Activated T-cell treated with anti-CD3 and anti-CD28 coated beads, Interleukin-2, amount 50 U/mL, for 48 hours (primary cell): ENCODE results near the gene SRD5A1.

ENCODE experiments used
- DNase-seq, 2 experiments: peaks; one replicate each; pipeline ENCODE4 v3.0.0-alpha.2; 2020

The SRD5A1 gene

DNA sequence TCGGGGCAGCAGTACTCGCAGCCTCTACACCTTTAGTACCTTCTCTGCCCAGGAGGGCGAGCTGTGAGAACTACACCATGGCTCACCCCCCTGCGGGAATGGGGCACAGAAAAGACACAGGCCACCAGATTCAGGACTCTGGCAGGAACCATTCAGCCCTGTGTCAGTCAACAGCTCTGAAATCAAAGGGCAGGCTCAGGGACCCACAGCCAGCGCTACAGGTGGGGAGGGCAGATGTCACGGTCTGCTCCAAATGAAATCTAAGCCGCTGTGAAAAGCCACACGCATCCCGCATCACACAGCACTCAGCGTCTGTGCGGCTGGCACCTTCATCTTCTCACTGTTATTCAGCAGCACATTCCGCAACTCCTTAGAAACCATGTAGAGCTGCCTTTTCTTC is 28.3 kb upstream of the SRD5A1 start:
- DNase-seq, result peak in 1 of 2 experiments; percentile 14

- DNase-seq, result no peak
Observed at GRCh38 chr5:6606884-6607558, 26.2 kb upstream of the SRD5A1 start.

DNA sequence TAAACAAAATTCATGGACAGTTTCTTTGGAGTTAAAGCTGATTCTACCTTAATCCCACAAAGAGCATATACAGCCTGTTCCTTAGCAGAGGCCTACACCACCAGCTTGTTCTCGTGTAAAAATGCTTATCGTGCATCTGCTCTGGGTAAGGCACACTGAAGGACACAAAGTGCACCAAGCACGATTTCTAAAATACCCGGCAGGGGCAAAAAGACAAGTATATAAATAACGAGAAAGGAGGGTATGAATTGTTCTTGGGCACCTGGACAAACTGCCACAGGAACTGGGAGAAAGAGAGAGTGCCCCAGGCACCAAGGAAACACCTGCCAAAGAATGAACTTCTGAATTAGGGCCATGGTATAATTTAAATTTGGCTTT is 25.7 kb upstream of the SRD5A1 start:
- DNase-seq, result no peak

DNA sequence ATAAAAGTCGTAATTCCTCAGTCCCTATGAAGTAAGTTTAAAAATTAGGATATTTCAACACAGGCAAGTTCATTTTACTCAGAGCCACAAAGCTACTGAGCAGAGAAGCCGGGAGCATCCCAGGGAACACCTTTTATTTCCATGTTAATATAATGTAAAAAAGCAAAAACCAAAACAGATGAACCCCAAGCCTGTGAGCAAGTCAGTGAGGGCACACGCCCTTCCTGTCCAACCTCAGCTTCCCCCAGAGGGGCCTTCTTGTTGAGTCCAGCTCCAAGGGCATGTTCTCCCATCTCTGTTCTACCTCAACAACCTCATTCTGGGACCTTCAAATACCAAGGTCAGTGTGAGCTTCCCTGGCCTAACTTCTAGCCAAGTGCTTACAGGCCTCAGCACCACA is 25.2 kb upstream of the SRD5A1 start:
- DNase-seq, result no peak

GRCh38 chr5:6611334-6612256 is 21.6 kb upstream of the SRD5A1 start:
- DNase-seq, result no peak

DNA sequence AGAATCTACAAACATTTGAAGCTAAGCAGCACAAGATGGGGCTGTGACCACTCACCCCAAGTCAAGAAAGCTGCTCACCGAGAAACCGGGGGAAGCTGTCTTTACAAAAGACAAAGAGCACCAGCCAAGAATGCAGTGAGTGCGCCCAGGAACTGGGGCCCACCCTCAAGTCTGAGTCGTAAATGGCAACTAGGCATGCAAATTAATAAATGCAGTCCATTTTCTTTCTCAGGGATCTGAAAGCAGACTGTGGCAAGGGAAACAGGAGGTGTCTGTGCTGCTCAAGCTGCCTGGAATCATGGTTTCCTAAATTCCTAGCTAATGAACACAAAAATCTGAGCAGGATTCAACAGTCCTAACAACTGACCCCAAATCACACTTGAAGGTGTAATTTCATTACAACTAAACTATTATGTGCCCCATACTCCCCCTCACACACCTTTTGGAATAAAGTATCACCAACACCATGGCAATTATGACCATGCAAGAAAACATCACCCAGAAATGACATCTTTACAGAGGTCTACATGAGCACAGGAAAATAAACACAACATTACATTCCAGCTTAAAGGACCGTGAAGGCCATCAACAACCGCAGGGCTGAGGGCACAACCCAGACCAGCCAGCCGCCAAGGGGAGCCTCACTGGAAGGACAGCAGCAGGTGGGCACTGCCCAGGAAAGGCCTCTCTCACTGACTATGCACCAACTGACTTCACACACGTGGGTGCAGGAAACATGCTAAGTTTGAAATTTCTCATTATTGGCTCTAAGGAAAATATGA is 18.0 kb upstream of the SRD5A1 start:
- no peak for DNase-seq

DNA sequence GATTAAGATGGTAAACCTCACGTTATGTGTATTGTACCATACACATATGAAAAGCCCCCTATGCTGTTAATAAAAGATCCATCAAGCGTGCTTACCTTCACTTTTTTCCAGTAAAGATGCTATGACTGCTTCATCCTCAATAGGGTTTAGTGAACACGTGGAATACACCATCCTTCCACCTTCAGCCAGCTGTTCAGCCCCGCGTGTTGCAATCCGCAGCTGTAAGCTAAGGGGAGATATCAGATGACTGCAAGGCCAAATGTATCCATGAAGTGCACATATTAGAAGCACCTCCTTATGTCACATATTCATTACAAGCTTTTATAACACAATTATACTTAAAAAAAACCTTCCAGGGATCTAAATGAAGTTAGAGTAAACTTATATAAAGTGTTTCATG is 16.6 kb upstream of the SRD5A1 start:
- no peak for DNase-seq

GRCh38 chr5:6623228-6623627 is 10.0 kb upstream of the SRD5A1 start:
- DNase-seq, result no peak

GRCh38 chr5:6623941-6624340 is 9.3 kb upstream of the SRD5A1 start:
- no peak for DNase-seq

DNA sequence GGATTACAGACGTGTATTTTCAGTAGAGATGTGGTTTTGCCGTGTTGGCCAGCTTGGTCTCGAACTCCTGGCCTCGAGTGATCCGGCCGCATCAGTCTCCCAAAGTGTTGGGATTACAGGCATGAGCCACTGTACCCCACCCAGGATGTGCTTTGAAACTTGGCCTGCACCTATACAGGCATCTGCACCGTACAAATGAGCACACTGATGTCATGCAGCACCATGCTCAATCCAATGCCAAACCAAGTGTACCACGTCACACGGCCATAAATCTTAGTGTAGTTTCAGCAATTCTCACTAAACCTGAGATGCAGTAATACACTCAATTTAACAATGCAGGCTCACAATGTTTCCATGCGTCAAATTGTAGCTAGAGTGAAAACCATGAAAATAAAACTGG is 6.7 kb upstream of the SRD5A1 start:
- no peak for DNase-seq

DNA sequence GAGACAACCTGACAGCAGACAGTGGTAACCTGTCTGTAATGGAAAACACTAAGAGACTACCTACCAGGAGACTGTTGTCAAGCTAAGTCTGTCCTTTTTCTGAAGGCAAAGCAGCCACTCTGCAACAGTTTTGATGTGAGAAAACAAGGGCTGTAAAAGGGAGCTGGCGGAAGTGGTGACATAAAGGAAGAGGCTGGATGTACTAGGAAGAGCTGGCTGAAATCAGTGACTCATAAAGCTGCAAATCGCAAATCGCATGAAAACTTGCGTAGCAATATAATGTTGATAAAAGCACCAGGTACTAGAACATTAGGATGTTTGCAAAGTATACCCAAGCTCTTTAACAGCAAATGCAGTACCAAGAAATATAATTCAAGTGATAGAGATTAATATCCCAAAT is 1.8 kb upstream of the SRD5A1 start:
- no peak for DNase-seq

DNA sequence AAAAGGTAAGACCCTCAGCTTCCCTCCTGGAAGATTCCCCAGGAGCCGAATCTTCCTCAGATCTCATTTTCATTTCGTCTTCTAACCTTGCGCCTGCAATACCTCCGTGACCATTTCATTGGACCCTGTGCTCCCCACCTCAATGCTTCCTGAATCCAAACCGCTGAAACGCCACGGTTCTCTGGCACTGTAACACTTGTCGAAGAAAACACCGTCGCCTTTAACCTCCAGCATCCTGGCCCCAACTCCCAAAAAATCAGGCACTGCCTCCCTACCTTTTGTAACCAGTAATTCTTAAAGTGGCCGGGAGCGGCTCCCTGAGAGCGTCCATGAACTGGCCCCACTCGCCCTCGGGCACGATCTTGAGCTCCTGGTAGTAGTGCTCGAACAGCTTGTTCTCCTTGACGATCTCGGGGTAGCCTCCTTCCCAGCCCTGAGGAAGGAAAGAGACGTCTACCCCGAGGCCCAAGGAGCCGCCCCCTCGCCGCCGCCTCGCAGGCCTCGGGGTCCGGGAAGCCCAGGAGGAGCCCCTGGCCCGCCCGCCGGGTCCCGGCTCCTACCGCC is 834 bp upstream of the SRD5A1 start:
- no peak for DNase-seq

DNA sequence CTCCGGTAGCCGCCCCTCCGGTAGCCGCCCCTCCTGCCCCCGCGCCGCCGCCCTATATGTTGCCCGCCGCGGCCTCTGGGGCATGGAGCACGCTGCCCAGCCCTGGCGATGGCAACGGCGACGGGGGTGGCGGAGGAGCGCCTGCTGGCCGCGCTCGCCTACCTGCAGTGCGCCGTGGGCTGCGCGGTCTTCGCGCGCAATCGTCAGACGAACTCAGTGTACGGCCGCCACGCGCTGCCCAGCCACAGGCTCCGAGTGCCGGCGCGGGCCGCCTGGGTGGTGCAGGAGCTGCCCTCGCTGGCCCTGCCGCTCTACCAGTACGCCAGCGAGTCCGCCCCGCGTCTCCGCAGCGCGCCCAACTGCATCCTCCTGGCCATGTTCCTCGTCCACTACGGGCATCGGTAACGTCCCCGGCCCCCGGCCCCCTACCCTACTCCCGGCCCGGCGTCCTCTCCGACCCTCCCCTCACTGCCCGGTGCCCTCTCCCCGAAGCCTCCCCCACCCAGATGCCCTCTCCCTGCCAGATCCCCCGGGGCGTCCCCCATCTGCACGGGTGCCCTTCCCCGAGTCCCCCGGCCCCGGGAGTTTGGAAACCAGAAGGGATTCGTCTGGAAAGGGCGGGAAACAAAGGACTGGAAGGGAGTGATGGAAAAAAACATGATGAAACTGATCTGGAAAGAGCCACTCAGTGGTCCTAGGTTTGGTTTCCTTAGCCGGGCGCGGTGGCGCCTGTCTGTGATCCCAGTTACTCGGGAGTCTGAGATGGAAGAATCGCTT is 417 bp downstream of the SRD5A1 start:
- DNase-seq, result peak in 1 of 2 experiments; percentile 53

DNA sequence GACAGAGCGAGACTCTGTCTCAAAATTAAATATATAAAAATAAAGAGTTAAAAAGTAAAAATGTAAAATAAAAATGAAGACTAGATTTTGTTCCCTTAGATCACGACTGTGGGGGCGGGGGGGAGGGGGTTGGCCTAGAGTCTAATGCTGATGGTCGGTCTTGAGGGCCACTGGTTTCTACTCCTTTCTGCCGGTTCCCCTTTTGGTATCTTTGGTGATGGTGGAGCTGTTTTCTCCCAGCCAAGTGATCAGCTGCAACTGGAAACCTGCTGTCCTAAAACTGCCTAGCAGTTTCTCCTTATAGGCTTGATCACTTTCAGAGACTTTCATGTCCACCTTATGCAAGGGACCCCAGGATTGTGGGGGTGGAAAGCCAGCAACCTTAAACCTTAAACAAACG is 1.1 kb downstream of the SRD5A1 start:
- DNase-seq, result no peak

DNA sequence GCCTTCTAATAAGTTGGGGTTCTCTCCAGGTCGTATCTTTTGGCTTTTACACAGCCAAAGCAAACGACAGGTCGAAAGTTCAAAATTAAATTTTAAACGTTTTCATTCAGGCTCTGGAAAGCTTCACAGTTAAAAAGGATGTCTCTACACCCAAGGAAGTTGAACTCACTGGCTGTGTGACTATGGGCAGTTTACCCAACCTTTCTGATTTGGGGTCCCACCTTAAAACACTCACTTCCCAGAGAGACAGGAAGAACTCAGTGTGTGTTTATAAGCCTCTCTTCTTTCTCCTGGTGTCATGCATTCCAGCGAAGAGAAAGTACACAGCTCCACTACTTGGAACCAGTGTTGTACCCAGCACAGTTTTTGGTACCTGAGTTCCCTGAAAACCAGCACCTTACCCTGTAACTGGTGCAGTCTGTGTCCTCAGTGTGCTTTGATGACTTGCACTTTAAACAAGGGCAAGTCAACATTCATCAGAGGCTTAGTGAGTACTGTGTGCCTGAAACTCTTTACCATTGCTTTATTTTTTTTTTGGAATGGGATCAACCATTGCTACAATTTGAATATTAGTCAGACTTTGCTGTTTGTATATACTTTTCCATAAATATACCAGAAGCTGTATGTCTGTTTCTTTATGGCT is 1.7 kb downstream of the SRD5A1 start:
- DNase-seq, result no peak

DNA sequence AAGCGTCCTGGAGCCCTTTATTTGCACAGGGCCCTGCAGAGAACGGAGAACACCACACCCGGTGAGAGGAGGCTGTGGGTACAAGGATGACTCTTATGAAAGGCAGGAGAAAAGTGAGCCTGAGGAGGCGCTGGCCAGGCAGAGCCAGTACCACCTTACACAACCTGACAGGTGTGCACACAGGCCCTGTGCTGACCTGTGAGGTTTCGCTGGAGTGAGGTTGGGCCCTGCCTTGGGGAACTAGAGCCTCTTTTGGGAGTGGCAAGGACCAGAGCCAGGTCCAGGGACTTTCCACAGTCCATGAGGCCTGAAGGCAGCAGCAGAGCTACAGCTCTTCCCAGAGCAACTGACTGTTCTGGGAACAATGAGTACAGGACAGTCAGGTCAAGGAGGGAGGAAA is 3.1 kb downstream of the SRD5A1 start:
- no peak for DNase-seq

- DNase-seq, result no peak
Observed at GRCh38 chr5:6637022-6637421, 3.8 kb downstream of the SRD5A1 start.

DNA sequence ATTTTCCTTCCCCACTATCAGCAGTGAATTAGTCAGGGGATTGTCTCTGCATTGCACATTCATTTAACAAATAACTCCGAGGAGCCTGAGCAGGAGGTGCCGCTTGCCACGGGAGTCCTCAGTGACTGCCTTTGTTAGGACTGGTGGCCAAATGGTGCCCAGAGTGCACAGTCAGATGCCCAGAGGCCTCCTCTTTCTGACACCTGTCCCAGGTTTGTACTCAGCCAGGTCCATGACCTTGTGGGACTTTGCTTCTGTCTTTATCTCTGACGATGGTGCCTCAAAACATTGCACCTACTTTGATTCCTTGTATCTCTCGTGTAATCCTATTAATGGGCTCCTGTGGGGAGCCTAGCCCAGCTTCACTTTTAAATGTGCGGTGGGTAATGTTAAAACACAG is 4.3 kb downstream of the SRD5A1 start:
- no peak for DNase-seq

- DNase-seq, result no peak
Observed at GRCh38 chr5:6638236-6638635, 5.0 kb downstream of the SRD5A1 start.

GRCh38 chr5:6642655-6643054 is 9.4 kb downstream of the SRD5A1 start:
- DNase-seq, result no peak

DNA sequence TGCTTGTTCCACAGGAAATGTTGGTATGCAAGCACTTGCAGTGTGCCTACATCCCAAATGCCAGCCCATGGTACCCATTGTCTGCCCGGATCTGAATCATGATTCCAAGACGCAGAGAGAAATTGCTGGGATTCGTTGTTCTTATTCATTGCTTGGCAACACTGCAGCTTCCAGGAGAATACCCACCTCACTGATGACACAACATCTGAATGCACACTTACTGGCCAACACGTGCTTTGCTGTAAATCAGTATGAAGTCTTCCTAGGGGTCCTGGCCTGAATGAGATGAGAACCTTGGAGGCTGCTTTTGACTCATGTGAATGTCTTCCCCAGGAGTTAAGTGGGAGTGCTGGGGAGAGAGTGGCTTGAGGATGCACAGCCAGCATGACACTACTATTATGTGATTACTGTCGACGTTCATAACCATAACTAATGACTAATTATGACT is 11.6 kb downstream of the SRD5A1 start:
- DNase-seq, result no peak
